Pancreas (tissue), 10 donors: ENCODE measurements around the gene MRPS6. TPM values are rescaled to one million over a fixed set of nuclear protein-coding genes. Genes with fewer than 3 reads are reported as not detected.
A peak's percentile ranks its signal among the peaks of the same experiment; 100 is the strongest.

ENCODE experiments used
- ATAC-seq, 4 donors: fragments of 200-7000 bp; cut with Tn5 transposase; one replicate each; pipeline versions ENCODE4 v1.8.0 to v1.9.1; 2020; ENCODE audit warnings: mild to moderate bottlenecking in 4 of 4, moderate library complexity in 4 of 4
- DNase-seq, 6 donors: peaks; one replicate each; pipeline ENCODE4 v3.0.0-alpha.2; 2020
- FAIRE-seq: peaks from 2 replicates; lab custom pipeline; 2012; peaks lifted over from hg19 to GRCh38; lab: Jason Lieb, UNC
- H3K27ac ChIP-seq, 4 donors: fragments of 200-600 bp; sonication (generic); 1 replicate in 3 of 4; 2 replicates in 1 of 4; pipeline versions ENCODE4 v1.5.0 to v1.8.0; 2020
- H3K27me3 ChIP-seq, 4 donors: fragments of 200-600 bp; one replicate each; pipeline ENCODE4 v1.8.0; 2021
- H3K36me3 ChIP-seq, 3 donors: fragments of 200-600 bp; sonication (generic) in 1 of 3; one replicate each; pipeline versions ENCODE4 v1.5.0 to v1.8.0; 2020 to 2021
- H3K4me1 ChIP-seq, 3 donors: fragments of 200-600 bp; one replicate each; pipeline ENCODE4 v1.8.0; 2021
- H3K4me3 ChIP-seq, 4 donors: fragments of 200-600 bp; sonication (generic) in 2 of 4; one replicate each; pipeline versions ENCODE4 v1.5.0 to v1.8.0; 2020 to 2021
- H3K9me3 ChIP-seq, 4 donors: fragments of 200-600 bp; one replicate each; pipeline ENCODE4 v1.8.0; 2021
- WGBS, 2 donors: extraction: QIAGEN DNeasy Blood & Tissue Kit; methylation state at CpG; one replicate each; pipeline ENCODE4 v1.1.7; 2013; 5-methylcytosine and 5-hydroxymethylcytosine counted together
- intact Hi-C, 3 donors: fragments of 100-400 bp; cut with DNase I; formaldehyde crosslinking; loops; one replicate each; pipeline versions ENCODE4 v1.11.1 to v1.14.2; 2022
- polyA plus RNA-seq, 2 donors: library from polyadenylated mRNA; stranded (reverse); fragments of 200-250 nt; gene quantifications; one replicate each; pipeline ENCODE4 v1.2.3, GENCODE V29; 2013
- total RNA-seq, 6 donors: library from RNA; stranded (reverse); fragmentation: NEBNext Ultra II Directional in 4 of 6; extraction: Animal tissue kit (Norgen Biotek cat#: 25700) in 4 of 6; gene quantifications; one replicate each; pipeline versions ENCODE4 v1.2.1 to v1.2.4, GENCODE V29; 2021 to 2023
- TF ChIP-seq, protein P1 (sequence below), 4 donors: fragments of 200-600 bp; sonication (generic) in 3 of 4; IDR thresholded peaks; one replicate each; pipeline versions ENCODE4 v1.5.0 to v1.8.0; 2021; ENCODE audit warnings: antibody characterized with exemption in 4 of 4
- donor health status: healthy with polysubstance abuse.
- donor health status: DM: no; HTN: no; CAD: no; lungs with moderate emphysema.
- donor health status: DM: no; HTN: no; CAD: no.
- donor health status: control.
- donor health status: control.
- donor health status: Bipolar disorder and iron deficiency.
- donor health status: DM: yes; HTN: yes; CAD: no.
- donor health status: DM: no; HTN: no; CAD: no.
- donor health status: DM: no; HTN: no; CAD: no.
- donor health status: DM: yes; HTN: yes; CAD: no.

Gene MRPS6
- total and polyA plus RNA-seq, 8 donors = 9.9 to 18.5 (median 13.1) TPM

DNA sequence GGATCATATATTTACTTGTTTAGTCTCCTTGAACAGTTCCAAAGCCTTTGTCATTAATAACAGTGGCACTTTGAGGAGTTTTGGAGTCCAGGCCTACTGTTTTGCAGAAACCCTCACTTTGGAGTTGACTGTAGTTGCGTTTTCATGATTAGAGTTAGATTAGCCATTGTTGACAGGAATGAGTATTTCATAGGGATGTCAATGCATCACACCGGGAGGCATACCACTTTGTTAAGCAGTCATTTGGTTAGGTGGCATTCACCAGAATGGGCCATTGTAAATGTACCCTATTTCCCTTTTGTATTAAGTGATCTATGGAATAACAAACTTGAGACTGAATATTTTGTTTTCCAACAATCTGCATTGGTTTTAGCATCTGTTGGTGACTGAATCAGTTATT, 11.8 kb downstream of the MRPS6 start:
- Histone ChIP-seq H3K27ac (no peak overlapping the region), H3K9me3 (no peaks in the 10 kb centered on the region), H3K36me3 (no peaks in the 10 kb centered on the region), H3K27me3 (no peaks in the 10 kb centered on the region), H3K4me3 (no peak overlapping the region), H3K4me1 (peaks cover 7 to 34% (median 11%) of the 10 kb centered on the region in 3 donors)
- TF ChIP-seq, protein P1, sequence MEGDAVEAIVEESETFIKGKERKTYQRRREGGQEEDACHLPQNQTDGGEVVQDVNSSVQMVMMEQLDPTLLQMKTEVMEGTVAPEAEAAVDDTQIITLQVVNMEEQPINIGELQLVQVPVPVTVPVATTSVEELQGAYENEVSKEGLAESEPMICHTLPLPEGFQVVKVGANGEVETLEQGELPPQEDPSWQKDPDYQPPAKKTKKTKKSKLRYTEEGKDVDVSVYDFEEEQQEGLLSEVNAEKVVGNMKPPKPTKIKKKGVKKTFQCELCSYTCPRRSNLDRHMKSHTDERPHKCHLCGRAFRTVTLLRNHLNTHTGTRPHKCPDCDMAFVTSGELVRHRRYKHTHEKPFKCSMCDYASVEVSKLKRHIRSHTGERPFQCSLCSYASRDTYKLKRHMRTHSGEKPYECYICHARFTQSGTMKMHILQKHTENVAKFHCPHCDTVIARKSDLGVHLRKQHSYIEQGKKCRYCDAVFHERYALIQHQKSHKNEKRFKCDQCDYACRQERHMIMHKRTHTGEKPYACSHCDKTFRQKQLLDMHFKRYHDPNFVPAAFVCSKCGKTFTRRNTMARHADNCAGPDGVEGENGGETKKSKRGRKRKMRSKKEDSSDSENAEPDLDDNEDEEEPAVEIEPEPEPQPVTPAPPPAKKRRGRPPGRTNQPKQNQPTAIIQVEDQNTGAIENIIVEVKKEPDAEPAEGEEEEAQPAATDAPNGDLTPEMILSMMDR (IDR thresholded peaks at IDR 0.05) = no peak
- intact Hi-C loops = no loop called here
- DNase-seq (no peak), FAIRE-seq (no peak), ATAC-seq (no peak)
- 85 to 90% methylated on average over 2 of the region's 2 CpGs for WGBS, 2 donors

DNA sequence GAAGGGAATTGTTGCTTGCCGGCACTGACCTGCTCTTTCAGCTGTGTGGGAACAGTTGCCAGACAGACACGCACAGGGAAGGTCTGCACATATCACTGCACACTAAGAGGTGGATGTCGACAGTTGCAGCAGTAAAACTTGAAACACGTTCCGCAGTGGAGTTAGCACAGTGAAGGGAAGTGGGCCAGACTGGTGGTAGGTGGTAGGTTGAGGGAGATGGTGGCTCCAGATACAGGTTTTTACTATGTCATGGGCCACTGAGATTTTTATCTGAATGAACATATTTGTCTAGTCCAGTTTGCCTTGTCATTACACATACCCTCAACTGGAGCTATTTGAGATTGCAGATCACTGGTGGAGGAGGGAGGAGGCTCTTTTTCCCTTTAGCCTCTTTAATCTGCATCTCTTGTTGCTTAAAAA, 13.5 kb downstream of the MRPS6 start:
- peaks cover 1 to 21% (median 4%) of the 10 kb centered on the region in 3 donors for H3K4me1 ChIP-seq
- no peak for ATAC-seq
- H3K27ac ChIP-seq = no peak overlapping the region

DNA sequence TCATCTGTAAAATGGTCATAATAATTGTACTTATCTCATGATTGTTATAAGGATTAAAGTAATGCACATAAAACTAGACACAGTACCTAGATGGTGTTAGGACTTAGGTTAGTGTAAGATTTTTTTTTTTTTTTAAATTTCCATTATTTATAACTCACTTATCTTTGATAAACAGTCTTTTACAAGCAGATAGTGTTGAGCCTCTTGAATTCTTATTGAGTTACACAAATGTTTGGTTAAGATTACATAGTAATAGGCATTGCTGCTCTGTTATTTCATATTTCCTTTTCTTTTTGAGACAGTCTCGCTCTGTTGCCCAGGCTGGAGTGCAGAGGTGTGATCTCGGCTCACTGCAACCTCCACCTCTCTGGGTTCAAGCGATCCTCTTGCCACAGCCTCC, 15.4 kb downstream of the MRPS6 start:
- no peak for FAIRE-seq
- intact Hi-C loops = no loop called here
- WGBS, 2 donors = 75 to 80% methylated on average over 3 of the region's 3 CpGs
- TF ChIP-seq, protein P1 (IDR thresholded peaks at IDR 0.05) = no peak
- H3K9me3 ChIP-seq = no peaks in the 10 kb centered on the region
- H3K27ac ChIP-seq = no peak overlapping the region
- no peak for DNase-seq
- peaks cover 0 to 10% (median 0%) of the 10 kb centered on the region in 3 donors for H3K4me1 ChIP-seq
- ATAC-seq = peak in 1 of 4 donors; percentile 45
- H3K4me3 ChIP-seq = no peak overlapping the region
- no peaks in the 10 kb centered on the region for H3K27me3 ChIP-seq
- H3K36me3 ChIP-seq = no peaks in the 10 kb centered on the region

More for the DNA sequence above, 13.5 kb downstream of the MRPS6 start:
- FAIRE-seq (no peak), DNase-seq (no peak)
- Histone ChIP-seq H3K4me3 (no peak overlapping the region), H3K9me3 (no peaks in the 10 kb centered on the region), H3K27me3 (no peaks in the 10 kb centered on the region), H3K36me3 (no peaks in the 10 kb centered on the region)
- TF ChIP-seq, protein P1 (IDR thresholded peaks at IDR 0.05) = no peak
- intact Hi-C loops = no loop called here
- WGBS, 2 donors = 94 to 95% methylated on average over 5 of the region's 5 CpGs

DNA sequence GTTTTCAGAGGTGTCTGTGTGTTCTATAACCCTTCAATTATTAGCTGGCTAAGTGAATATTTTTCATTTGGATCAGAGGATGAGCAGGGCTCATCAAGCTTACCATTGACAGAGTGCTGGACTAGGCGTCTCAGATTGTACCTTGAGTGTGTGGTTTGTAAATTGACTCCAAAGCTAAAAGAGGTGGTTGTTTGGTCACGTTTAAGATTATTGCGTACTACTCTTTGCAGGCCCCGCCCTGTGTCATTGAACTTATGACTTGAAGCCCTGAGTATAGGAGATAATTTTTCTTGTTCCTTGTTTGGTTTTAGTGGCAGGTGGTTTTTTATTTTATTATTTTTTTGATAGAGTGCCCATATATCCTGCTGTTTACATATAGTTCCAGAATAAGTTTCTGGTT, 17.7 kb downstream of the MRPS6 start:
- no peak overlapping the region for H3K27ac ChIP-seq
- no peak overlapping the region for H3K4me3 ChIP-seq
- 66 to 73% methylated on average over 3 to 4 of the region's 4 CpGs for WGBS, 2 donors
- ATAC-seq (no peak), DNase-seq (no peak), FAIRE-seq (no peak)
- H3K9me3 ChIP-seq = no peaks in the 10 kb centered on the region
- H3K36me3 ChIP-seq = no peaks in the 10 kb centered on the region
- TF ChIP-seq, protein P1 (IDR thresholded peaks at IDR 0.05) = no peak
- H3K27me3 ChIP-seq = no peaks in the 10 kb centered on the region
- intact Hi-C loops = no loop called here
- H3K4me1 ChIP-seq = peaks cover 0 to 10% (median 0%) of the 10 kb centered on the region in 3 donors

DNA sequence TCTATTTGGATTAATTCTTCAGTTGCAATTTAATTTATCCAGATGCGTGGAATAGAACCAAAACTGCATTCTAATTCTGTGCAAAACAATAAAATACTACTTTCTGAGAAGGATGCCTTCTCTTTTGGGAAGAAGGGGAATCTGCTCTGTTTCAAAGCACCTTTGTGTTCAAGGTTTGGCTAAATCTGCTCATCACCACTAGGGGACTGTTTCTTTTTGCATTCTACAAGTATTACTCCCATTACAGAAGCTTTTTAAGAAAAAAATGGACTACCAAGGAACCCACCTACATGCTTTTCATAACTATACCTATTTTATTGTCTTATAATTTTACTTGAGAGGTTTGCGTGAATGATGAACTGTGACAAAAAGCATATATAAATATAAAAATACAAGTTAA, 18.2 kb downstream of the MRPS6 start:
- DNase-seq = no peak
- 84 to 91% methylated on average over 2 of the region's 2 CpGs for WGBS, 2 donors
- TF ChIP-seq, protein P1 (IDR thresholded peaks at IDR 0.05) = no peak
- intact Hi-C loops = no loop called here
- Histone ChIP-seq H3K4me1 (peaks cover 0 to 10% (median 0%) of the 10 kb centered on the region in 3 donors), H3K9me3 (no peaks in the 10 kb centered on the region), H3K36me3 (no peaks in the 10 kb centered on the region), H3K27me3 (no peaks in the 10 kb centered on the region), H3K27ac (no peak overlapping the region), H3K4me3 (no peak overlapping the region)
- FAIRE-seq = no peak
- ATAC-seq = no peak
